ENCODE data around the gene SPDYE2B.
"Not testable (repeated sequence)": the region's sequence is repeated elsewhere in the genome, so short reads cannot be mapped to it uniquely, and the experiment has no call there.

DNA sequence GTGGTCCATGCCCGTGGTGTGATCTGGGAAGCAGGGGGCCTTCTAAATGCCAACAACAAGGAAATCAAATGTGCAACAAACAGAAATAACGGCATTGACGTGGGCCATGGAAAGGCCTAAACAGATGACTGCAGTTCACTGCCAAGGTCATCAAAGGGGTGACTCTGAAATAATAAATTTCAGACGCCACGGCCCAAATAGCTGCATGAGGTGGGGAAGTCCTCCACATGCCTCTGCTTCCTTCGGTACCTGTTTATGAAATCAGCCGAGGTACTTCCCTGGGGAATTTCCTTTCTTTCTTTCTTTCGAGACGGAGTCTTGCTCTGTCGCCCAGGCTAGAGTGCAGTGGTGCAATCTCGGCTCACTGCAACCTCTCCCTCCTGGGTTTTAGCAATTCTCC is 14.6 kb downstream of the SPDYE2B start:
- TF ChIP-seq, protein P1, sequence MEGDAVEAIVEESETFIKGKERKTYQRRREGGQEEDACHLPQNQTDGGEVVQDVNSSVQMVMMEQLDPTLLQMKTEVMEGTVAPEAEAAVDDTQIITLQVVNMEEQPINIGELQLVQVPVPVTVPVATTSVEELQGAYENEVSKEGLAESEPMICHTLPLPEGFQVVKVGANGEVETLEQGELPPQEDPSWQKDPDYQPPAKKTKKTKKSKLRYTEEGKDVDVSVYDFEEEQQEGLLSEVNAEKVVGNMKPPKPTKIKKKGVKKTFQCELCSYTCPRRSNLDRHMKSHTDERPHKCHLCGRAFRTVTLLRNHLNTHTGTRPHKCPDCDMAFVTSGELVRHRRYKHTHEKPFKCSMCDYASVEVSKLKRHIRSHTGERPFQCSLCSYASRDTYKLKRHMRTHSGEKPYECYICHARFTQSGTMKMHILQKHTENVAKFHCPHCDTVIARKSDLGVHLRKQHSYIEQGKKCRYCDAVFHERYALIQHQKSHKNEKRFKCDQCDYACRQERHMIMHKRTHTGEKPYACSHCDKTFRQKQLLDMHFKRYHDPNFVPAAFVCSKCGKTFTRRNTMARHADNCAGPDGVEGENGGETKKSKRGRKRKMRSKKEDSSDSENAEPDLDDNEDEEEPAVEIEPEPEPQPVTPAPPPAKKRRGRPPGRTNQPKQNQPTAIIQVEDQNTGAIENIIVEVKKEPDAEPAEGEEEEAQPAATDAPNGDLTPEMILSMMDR (IDR thresholded peaks at IDR 0.05): not testable (repeated sequence)
- not testable (repeated sequence) for TF ChIP-seq EZH2 (IDR thresholded peaks at IDR 0.05; ENCODE audit: borderline replicate concordance, insufficient read depth, low read depth, low read length, poor library complexity, severe bottlenecking)

Data from B cell (primary cell).